Measurements from ENCODE around the gene CLEC16A. TPM values are rescaled to one million over a fixed set of nuclear protein-coding genes. Genes with fewer than 3 reads are reported as not detected.
"Not testable (repeated sequence)": the region's sequence is repeated elsewhere in the genome, so short reads cannot be mapped to it uniquely, and the experiment has no call there.

CLEC16A gene
- total RNA-seq, 1 donor from 2014 or later = 57.6 TPM

- no peak for TF ChIP-seq CTCF (IDR thresholded peaks at IDR 0.05)
- DNase-seq (no peak), ATAC-seq (ENCODE audit: low read depth) (no peak)
- ChIA-PET CTCF (no interaction called here), POLR2A (interaction anchor here (1.0 to 2.4 kb wide), 5 partner anchors 9 to 180 kb away, joined by 3 to 8 read pairs (median 5); partner anchors contain the start of gene NUBP1)
- Mint-ChIP-seq H3K4me3 (no peak overlapping the region), H3K4me1 (peaks cover 36% of the 10 kb centered on the region), H3K27ac (peak overlapping the region; percentile 21), H3K36me3 (ENCODE audit: low read depth) (peaks cover 84% of the 10 kb centered on the region), H3K9me3 (no peaks in the 10 kb centered on the region), H3K27me3 (no peaks in the 10 kb centered on the region)
- intact Hi-C loops (cut with micrococcal nuclease) = no loop called here
These were observed 20.6 kb upstream of the CLEC16A start for GRCh38 chr16:10923650-10924214.

DNA sequence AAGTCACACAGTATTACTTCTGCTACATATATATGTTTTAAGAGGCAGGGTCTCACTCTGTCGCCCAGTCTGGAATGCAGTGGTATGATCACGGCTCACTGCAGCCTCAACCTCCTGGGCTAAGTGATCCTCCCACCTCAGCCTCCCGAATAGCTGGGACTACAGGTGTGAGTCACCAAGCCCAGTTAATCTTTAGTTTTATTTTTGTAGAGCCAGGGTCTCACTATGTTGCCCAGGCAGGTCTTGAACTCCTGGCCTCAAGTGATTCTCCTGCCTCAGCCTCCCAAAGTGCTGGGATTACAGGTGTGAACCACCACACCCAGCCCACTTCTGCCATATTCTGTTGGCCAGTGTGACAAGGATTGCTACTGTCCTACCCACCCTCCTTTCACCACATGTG lies 19.1 kb upstream of the CLEC16A start:
- peaks cover 73% of the 10 kb centered on the region for H3K36me3 Mint-ChIP-seq (ENCODE audit: low read depth)
- CTCF ChIA-PET = interaction anchor here (0.9 kb wide), 1 partner anchor 24 kb away, joined by 4 read pairs; no protein-coding TSS in a partner anchor

GRCh38 chr16:10926094-10926493 lies 18.3 kb upstream of the CLEC16A start:
- H3K27me3 Mint-ChIP-seq = no peaks in the 10 kb centered on the region
- TF ChIP-seq CTCF (IDR thresholded peaks at IDR 0.05) = no peak
- peaks cover 45% of the 10 kb centered on the region for H3K4me1 Mint-ChIP-seq
- DNase-seq (no peak), ATAC-seq (ENCODE audit: low read depth) (no peak)
- peaks cover 68% of the 10 kb centered on the region for H3K36me3 Mint-ChIP-seq (ENCODE audit: low read depth)
- intact Hi-C loops (cut with micrococcal nuclease) = no loop called here
- ChIA-PET POLR2A (interaction anchor here (1.0 to 2.4 kb wide), 10 partner anchors 10 to 188 kb away, joined by 3 to 15 read pairs (median 4); partner anchors contain the start of genes CIITA and DEXI), CTCF (interaction anchor here (0.9 kb wide), 1 partner anchor 24 kb away, joined by 4 read pairs; no protein-coding TSS in a partner anchor)
- H3K4me3 Mint-ChIP-seq = no peak overlapping the region
- no peaks in the 10 kb centered on the region for H3K9me3 Mint-ChIP-seq
- H3K27ac Mint-ChIP-seq = no peak overlapping the region

More for the DNA sequence above, 19.1 kb upstream of the CLEC16A start:
- POLR2A ChIA-PET = interaction anchor here (1.1 to 1.8 kb wide), 3 partner anchors 12 to 17 kb away, joined by 3 to 8 read pairs (median 8); partner anchors contain the start of gene DEXI
- H3K27me3 Mint-ChIP-seq; H3K4me3 Mint-ChIP-seq; H3K27ac Mint-ChIP-seq; DNase-seq; intact Hi-C loops (cut with micrococcal nuclease); H3K9me3 Mint-ChIP-seq; ATAC-seq (ENCODE audit: low read depth): not testable (repeated sequence)
- peaks cover 42% of the 10 kb centered on the region for H3K4me1 Mint-ChIP-seq

DNA sequence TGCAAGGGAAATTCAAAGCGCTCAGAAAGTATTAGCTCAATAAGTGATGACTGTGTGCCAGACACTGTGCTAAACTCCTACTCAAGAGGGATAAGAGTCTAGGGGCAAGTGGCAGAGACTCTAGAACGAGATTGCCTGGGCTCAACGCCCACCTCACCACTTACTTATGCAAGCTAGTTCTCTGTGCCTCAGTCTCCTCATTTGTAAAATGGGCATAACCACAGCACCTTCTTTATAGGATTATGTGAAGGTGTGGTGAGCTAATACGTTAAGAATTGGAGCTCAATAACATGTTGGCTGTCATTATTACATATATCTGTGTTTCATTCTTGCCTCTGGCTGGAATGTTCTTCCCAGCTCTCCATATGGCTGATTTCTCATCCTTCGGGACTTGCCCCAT lies 17.5 kb upstream of the CLEC16A start:
- ChIA-PET CTCF (interaction anchor here (1.4 kb wide), 1 partner anchor 187 kb away, joined by 3 read pairs; no protein-coding TSS in a partner anchor), POLR2A (interaction anchor here (0.8 to 2.4 kb wide), 8 partner anchors 11 to 189 kb away, joined by 3 to 15 read pairs (median 4); partner anchors contain the start of genes CIITA and DEXI)
- H3K27ac Mint-ChIP-seq = no peak overlapping the region
- no peak for TF ChIP-seq CTCF (IDR thresholded peaks at IDR 0.05)
- ATAC-seq (ENCODE audit: low read depth) = no peak
- H3K9me3 Mint-ChIP-seq = no peaks in the 10 kb centered on the region
- intact Hi-C loops (cut with micrococcal nuclease) = no loop called here
- peaks cover 48% of the 10 kb centered on the region for H3K4me1 Mint-ChIP-seq
- no peaks in the 10 kb centered on the region for H3K27me3 Mint-ChIP-seq
- no peak for DNase-seq
- H3K36me3 Mint-ChIP-seq (ENCODE audit: low read depth) = peaks cover 61% of the 10 kb centered on the region
- no peak overlapping the region for H3K4me3 Mint-ChIP-seq

- peak overlapping the region; percentile 71 for H3K27ac Mint-ChIP-seq
- no peaks in the 10 kb centered on the region for H3K9me3 Mint-ChIP-seq
- ChIA-PET CTCF (interaction anchor here (1.4 kb wide), 1 partner anchor 187 kb away, joined by 3 read pairs; no protein-coding TSS in a partner anchor), POLR2A (interaction anchor here (0.8 to 2.4 kb wide), 4 partner anchors 10 to 50 kb away, joined by 3 to 15 read pairs (median 4); partner anchors contain the start of genes CIITA and DEXI)
- peaks cover 49% of the 10 kb centered on the region for H3K4me1 Mint-ChIP-seq
- ATAC-seq (ENCODE audit: low read depth) (no peak), DNase-seq (no peak)
- TF ChIP-seq CTCF (IDR thresholded peaks at IDR 0.05) = no peak
- H3K4me3 Mint-ChIP-seq = peak overlapping the region; percentile 20
- H3K27me3 Mint-ChIP-seq = no peaks in the 10 kb centered on the region
- intact Hi-C loops (cut with micrococcal nuclease) = no loop called here
- peaks cover 56% of the 10 kb centered on the region for H3K36me3 Mint-ChIP-seq (ENCODE audit: low read depth)
These were observed 16.8 kb upstream of the CLEC16A start for GRCh38 chr16:10927497-10928112.

DNA sequence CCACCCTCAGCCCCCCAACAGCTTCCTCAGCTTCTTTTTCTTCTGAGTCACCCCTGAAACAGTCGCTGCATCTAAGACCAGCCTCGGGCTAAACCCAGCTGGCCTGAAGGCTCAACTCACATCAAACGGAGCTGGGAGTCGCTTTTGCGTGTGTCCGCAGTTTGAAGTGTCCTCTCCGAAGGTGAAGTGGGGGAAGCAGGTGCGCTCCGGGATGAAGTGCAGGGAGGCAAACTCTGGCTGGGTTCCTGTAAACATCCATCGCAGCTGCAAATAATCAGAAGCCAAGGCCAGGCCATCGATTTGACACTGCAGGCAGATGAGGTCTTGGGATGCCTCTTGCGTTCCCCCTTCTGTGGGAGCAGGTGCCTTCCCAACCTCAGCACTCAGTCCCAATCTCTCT lies 15.3 kb upstream of the CLEC16A start:
- H3K4me3 Mint-ChIP-seq; H3K27me3 Mint-ChIP-seq; ATAC-seq (ENCODE audit: low read depth); CTCF ChIA-PET; H3K9me3 Mint-ChIP-seq; DNase-seq; intact Hi-C loops (cut with micrococcal nuclease): not testable (repeated sequence)
- H3K4me1 Mint-ChIP-seq = peaks cover 48% of the 10 kb centered on the region
- peaks cover 55% of the 10 kb centered on the region for H3K36me3 Mint-ChIP-seq (ENCODE audit: low read depth)
- POLR2A ChIA-PET = interaction anchor here (0.7 to 3.1 kb wide), 5 partner anchors 12 to 414 kb away, joined by 3 to 14 read pairs (median 3); partner anchors contain the start of gene DEXI
- H3K27ac Mint-ChIP-seq = peak overlapping the region; percentile 71
